PC-9 (cell line): ENCODE measurements around the gene HSF2.

ENCODE experiments used
- CTCF ChIP-seq: fragments of 200-600 bp; sonication (generic); conservative IDR thresholded peaks from 2 replicates; pipeline ENCODE4 v1.6.1; 2017; ENCODE audit warnings: mixed run types, antibody characterized with exemption, mild to moderate bottlenecking, moderate library complexity
- EZH2 ChIP-seq: fragments of 200-600 bp; sonication (generic); IDR thresholded peaks from 2 replicates; pipeline ENCODE4 v1.8.0; 2017; ENCODE audit warnings: antibody characterized with exemption, low read depth

DNA sequence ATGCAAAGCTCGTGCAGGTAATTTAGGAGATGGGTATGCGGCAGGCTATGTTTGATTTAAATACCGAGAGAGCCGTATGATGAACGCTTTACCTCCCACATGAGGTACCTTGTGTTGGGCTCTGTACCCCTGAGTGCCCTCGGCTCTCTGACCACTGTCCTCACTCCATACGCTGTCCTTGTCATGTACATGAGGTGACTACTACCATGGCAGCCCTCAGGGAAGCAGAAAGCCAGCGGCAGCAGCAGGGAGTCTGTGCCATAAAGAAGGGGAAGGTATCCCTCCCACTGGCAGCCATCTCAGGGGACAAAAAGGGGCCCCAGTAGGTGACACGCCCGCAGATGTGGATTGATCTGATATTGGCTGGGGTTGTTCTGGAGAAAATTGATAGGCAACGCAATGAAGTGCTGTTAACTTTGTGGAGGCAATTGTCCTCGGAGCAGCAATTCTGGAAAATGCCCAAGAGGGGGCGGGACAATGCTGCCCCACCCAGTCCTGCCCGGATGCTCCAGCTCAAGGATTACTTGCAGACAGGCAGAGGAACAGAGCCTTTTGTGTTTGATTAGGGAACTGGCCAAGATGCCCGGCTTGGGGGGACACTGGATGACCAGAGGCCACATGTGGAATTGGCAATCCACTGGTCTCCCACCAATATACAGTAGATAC is 38.0 kb upstream of the HSF2 start:
- TF ChIP-seq CTCF = no peak
- TF ChIP-seq EZH2 = no peak
